ENCODE data around the gene ATP11A. TPM values are rescaled to one million over a fixed set of nuclear protein-coding genes. Genes with fewer than 3 reads are reported as not detected.

Gene ATP11A
- total and polyA plus RNA-seq, 10 of the 15 experiments (the other 5 are each of a cell fraction or from before 2014, with no cell fraction given) = 1.4 to 69.6 (median 14.4) TPM

GRCh38 chr13:112732679-112733078 lies 42.8 kb downstream of the ATP11A start:
- H4K20me1 ChIP-seq (ENCODE audit: control insufficient read depth, insufficient read depth) = no peaks in the 10 kb centered on the region; the same call in 1 of the 2 replicates
- no peak for TF ChIP-seq ETV6 (conservative IDR thresholded peaks at IDR 0.05 in 1 of 2, IDR thresholded peaks at IDR 0.05 in 1 of 2; ENCODE audit: borderline replicate concordance in 1 of 2, low read depth in 1 of 2)
- TF ChIP-seq CTCF (IDR thresholded peaks at IDR 0.05 in 2 of 3, conservative IDR thresholded peaks at IDR 0.05 in 1 of 3; ENCODE audit: control insufficient read depth in 2 of 3, extremely low read depth in 1 of 3, insufficient read depth in 1 of 3, low read depth in 3 of 3, low read length in 3 of 3) = no peak
- no peak for TF ChIP-seq ELK1 (IDR thresholded peaks at IDR 0.05; ENCODE audit: low read depth, low read length)
- no peak for TF ChIP-seq RBBP5 (conservative IDR thresholded peaks at IDR 0.05)
- TF ChIP-seq ZBTB33 (IDR thresholded peaks at IDR 0.05) = no peak
- TF ChIP-seq CREB1 (IDR thresholded peaks at IDR 0.05; ENCODE audit: low read depth) = no peak
- no peak for TF ChIP-seq CHD4 (IDR thresholded peaks at IDR 0.05)
- TF ChIP-seq EGR1 (IDR thresholded peaks at IDR 0.05; ENCODE audit: borderline replicate concordance in 1 of 2, low read depth in 2 of 2, low read length in 2 of 2) = no peak
- no peak for TF ChIP-seq HSF1 (IDR thresholded peaks at IDR 0.05; ENCODE audit: low read depth, low read length)
- no peak for TF ChIP-seq ESRRA (IDR thresholded peaks at IDR 0.05; ENCODE audit: low read length)
- TF ChIP-seq TCF3 (IDR thresholded peaks at IDR 0.05; ENCODE audit: borderline replicate concordance, insufficient read depth, low read depth, low read length) = no peak
- no peak for TF ChIP-seq ZNF687 (IDR thresholded peaks at IDR 0.05)
- ATAC-seq (no peak), DNase-seq (ENCODE audit: low read depth, low spot score) (no peak), FAIRE-seq (no peak)
- ChIA-PET RAD21 (ENCODE audit: unreplicated experiment) (interaction anchor here (1.2 kb wide), 1 partner anchor 39 kb away, joined by 6 read pairs; no protein-coding TSS in a partner anchor), POLR2A (interaction anchor here (0.7 kb wide), 1 partner anchor 70 kb away, joined by 4 read pairs; no protein-coding TSS in a partner anchor), SMC1A (ENCODE audit: uncharacterized antibody, unreplicated experiment) (interaction anchor here (1.0 to 1.2 kb wide), 2 partner anchors 38 to 141 kb away, joined by 3 to 5 read pairs; no protein-coding TSS in a partner anchor), CTCF (interaction anchor here (1.2 kb wide), 1 partner anchor 12 kb away, joined by 4 read pairs; no protein-coding TSS in a partner anchor)
- BruUV-seq (replicated peaks) = no TSS peak
- H2AFZ ChIP-seq (ENCODE audit: control insufficient read depth, low read depth, low read length) = no peak overlapping the region
- H3K36me3 ChIP-seq (ENCODE audit: control insufficient read depth in 2 of 2, insufficient read depth in 2 of 2, low read length in 1 of 2) = peaks cover 0 to 6% of the 10 kb centered on the region in 2 experiments; a peak in 1 of 4 replicates
- H3K4me2 ChIP-seq (ENCODE audit: control insufficient read depth, insufficient read depth) = no peak overlapping the region
- H3K4me3 ChIP-seq = no peak overlapping the region
- WGBS (ENCODE audit: insufficient coverage, insufficient replicate concordance, low lambda C conversion rate, missing lambda C conversion rate) = 92% methylated on average over 10 of the region's 10 CpGs
- no peak overlapping the region for H3K9ac ChIP-seq (ENCODE audit: control insufficient read depth, insufficient read depth, low read length)
- no peaks in the 10 kb centered on the region for H3K4me1 ChIP-seq (ENCODE audit: control insufficient read depth, insufficient read depth, low read length)
- in situ Hi-C loops (cut with MboI) = no loop called here
- intact Hi-C loops (cut with micrococcal nuclease; ENCODE audit: unreplicated experiment) = no loop called here
- H3K9me3 ChIP-seq (replicated peaks; ENCODE audit: control insufficient read depth, insufficient read depth, low read length) = no peaks in the 10 kb centered on the region
- H3K79me2 ChIP-seq (ENCODE audit: control insufficient read depth, insufficient read depth, low read length) = peaks cover 5% of the 10 kb centered on the region
- H3K27ac ChIP-seq (ENCODE audit: control insufficient read depth, insufficient read depth) = no peak overlapping the region
- H3K27me3 ChIP-seq (replicated peaks in 1 of 2; ENCODE audit: control insufficient read depth in 2 of 2, insufficient read depth in 2 of 2, low read length in 1 of 2) = no peaks in the 10 kb centered on the region

All from GM12878 (cell line).